Caki2 (cell line): ENCODE data around the gene ARAP1. TPM values are rescaled to one million over a fixed set of nuclear protein-coding genes. Genes with fewer than 3 reads are reported as not detected.

Experiments
- DNase-seq: peaks from one replicate; pipeline ENCODE4 v3.0.0-alpha.2; 2015; ENCODE audit warnings: low read depth
- in situ Hi-C: cut with HindIII; loops from 2 replicates; pipeline ENCODE4 v1.10.0; 2016; ENCODE audit warnings: low sequenced_read_pairs, low pct_unique_long_range_greater_than_20kb, mixed read lengths
- total RNA-seq: library from RNA; depleted of rRNA; stranded (reverse); fragments of >200 nt; shearing (Covaris generic); gene quantifications from 2 replicates; pipeline ENCODE4 v1.2.3, GENCODE V29; 2014; ENCODE audit warnings: low replicate concordance

Gene ARAP1
- total RNA-seq, 1 experiment from 2014 or later, result 45.6 TPM

DNA sequence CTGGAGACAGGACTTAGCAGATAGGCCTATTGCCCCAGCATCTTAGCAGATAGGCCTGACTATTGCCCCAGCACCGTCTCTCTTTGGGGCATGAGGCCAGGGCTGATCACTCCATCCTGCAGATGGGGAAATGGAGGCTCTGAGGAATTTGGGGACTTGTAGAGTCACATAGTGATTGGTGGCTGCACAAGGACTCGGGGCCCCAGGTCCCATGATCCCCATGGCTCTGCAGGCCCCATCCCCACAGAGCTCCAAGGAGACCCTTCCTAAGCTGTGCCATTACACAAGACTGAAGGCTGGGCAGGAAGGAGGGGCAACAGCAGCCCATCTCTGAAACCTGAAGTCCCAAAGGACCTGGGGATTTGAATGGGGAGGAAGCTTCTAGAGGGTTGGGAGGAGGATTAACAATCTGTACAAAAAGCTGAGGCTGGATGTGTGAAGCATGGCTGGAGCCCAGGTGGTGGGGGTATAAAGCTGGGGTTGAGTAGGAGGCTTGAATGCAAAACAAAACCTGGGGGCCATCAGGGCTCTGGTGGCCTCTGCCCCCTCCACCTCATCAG lies 1.6 kb downstream of the ARAP1 start:
- in situ Hi-C loops, result no loop called here
- DNase-seq, result no peak

DNA sequence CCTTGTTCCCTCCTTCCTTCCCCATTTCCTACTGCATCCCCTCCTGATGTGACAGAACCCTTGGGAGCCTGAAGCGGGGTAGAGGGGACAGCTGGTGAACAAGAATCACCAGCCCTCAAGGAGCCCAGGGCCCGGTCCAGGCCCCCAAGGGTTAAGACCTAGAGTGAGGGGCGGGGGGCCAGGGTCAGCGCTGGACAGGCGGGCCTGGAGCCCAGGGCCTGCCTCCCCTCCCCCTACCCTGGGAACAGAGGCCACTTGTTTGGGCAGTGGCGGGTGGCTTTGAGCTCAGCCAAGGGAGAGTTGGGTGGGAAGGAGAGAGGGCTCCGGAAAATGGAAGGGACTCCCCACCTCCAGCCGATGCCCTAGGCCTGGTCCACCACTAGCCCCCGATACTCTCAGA lies 2.1 kb downstream of the ARAP1 start:
- DNase-seq, result no peak
- in situ Hi-C loops, result no loop called here

DNA sequence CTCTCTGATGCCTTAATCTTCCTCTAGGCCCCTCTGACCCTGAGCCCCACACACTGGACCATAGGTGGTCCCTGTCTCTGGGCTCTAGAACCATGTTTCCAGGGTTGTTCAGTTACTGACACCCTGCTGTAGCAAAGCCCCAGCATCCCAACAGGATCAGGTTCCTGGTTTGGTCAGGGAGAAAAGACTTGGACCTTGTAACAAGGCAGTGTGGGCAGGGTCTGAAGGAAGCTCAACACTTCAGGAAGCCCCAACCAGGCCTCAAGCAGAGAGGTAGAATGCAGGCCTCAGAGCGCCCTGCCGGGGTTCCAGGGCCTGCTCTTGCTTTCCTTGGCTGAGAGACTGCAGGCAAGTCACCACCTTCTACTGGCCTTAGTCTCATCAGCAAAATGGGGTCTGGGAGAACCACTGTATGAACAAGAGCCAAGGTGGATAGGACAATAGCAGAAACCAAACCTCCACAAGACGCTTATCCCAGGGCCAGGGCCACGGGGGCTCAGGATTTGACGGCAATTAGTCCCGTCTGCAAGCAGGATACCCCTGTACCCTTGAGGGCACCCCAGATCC lies 4.8 kb downstream of the ARAP1 start:
- in situ Hi-C loops, result no loop called here

DNA sequence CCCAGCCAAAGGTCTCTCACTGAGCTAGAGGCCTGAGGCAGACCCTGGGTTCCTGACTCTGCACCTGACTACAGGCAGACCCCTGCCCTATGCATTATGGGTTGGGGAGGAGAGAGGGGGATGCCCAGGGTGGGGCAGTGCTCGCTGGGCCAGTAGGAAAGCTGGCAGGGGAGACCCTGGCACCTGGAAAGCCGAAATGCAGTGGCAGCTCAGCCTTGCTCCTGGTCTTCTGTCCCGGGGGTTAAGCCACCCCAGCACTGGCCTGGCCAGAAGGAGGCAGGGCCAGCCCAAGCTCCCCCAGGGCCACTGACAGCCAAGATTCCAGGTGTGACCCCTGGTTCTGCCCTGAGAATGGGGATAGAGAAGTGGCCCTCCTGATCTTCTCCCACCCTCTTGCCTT lies 5.4 kb downstream of the ARAP1 start:
- no peak for DNase-seq
- in situ Hi-C loops, result no loop called here

More for the DNA sequence above, 4.8 kb downstream of the ARAP1 start:
- DNase-seq, result no peak

DNA sequence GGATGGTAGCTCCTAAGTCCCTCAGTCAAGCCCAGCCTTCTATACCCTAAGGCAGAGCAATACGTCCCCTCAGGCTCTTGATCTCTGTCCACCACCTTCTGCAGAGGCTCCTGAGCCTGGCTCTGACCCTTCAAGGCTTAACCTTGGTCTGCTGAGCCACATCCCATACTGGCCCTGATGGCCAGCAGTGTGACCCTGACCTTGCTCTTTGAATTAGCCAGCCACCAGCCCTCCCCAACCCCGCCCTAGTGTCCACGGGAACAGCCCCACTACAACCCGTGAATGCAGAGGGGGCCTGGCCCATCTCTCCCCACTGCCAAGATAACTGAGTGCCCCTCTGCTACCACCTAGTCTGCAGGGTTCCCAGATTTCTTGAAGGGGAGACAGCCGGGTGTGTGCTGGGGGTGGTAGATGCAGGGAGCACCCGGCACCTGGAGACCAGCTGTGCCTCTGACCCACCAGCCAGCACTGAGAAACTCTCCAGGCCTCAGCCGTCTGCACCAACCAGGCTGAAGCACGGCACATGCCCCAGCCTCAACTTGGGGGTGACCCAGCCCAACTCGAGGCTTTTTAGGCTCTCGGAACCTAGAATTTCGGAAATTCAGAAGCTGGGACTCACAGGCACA lies 6.2 kb downstream of the ARAP1 start:
- in situ Hi-C loops, result no loop called here

DNA sequence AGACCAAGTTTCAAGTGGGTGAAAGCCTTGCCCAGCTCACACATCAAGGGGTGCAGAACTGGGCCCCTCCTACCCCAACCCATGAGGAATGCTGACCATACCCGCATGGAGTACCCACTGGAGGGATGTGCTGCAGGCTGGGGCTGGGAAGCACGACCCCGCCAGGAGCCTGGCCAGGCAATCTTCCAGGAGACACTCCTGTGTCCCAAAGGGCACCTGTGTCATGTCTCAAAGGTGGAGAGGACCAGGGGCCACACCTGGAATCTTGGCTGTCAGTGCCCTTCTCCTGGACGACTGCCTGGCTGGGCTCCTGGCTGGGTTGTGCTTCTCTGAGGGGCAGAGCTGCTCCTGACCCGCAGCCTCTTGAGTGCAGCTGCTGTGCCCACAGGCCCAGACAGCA lies 6.7 kb downstream of the ARAP1 start:
- DNase-seq, result no peak
- in situ Hi-C loops, result no loop called here

More for the DNA sequence above, 6.2 kb downstream of the ARAP1 start:
- no peak for DNase-seq

DNA sequence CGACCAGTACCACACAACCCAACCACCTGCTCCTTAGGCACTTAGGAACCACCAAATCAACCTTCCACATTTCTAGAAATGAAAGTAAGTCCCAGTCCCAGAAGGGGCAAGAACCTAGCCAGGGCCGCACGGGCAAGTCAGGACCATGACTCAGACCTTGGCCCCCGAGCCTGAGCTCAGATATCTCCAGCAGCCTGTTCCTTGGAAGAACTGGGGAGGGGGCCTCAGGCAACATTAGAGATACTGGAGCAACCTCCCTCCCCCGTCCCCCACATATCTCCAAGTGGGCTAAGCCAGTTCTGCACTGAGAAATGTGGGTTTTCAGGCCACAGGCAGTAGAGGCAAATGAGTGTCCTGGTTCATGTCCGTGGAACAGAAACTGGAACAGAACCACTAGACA lies 7.7 kb downstream of the ARAP1 start:
- in situ Hi-C loops, result no loop called here

DNA sequence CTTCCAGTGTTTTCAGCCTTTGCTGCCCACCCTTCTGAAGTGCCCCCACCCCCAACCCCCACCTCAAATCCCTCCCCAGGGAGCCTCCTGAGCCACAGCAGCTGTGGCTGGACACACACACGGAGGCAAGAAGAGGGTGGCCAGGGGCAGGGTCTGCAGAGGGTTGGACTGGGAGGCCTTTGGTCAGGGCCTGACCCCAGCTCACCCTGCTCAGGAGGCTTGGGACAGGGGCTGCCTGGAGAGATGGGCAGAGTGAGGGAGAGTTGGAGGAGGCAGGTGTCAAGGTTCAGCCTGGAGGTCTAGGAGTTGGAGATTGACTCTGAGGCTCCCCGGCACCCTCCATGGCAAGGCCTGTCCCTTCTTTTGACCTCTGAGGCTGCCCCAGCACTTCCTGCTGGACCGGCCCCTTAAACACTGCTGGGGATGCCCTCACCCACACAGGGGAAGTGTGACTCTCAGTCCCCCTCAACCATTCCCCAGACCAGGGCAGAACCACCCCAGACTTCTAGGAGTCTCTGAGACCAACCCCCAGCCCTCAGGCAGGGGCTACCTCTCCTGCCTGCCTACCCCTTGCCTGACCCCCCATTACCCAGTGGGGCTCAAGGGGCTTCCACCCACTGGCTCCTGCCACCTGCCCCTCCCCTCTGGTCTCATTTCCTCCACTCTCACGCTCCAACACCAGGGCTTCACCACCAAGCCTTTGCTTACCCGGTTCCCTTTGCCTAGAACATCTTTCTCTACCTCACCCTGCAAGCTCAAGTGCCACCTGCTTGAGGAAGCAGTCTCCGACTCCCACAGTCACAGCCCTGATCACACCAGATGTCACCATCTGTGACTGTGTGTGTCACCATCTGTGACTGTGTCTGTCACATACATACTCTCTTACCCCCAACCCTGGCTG lies 8.6 kb downstream of the ARAP1 start:
- in situ Hi-C loops, result no loop called here

More for the DNA sequence above, 7.7 kb downstream of the ARAP1 start:
- no peak for DNase-seq

DNA sequence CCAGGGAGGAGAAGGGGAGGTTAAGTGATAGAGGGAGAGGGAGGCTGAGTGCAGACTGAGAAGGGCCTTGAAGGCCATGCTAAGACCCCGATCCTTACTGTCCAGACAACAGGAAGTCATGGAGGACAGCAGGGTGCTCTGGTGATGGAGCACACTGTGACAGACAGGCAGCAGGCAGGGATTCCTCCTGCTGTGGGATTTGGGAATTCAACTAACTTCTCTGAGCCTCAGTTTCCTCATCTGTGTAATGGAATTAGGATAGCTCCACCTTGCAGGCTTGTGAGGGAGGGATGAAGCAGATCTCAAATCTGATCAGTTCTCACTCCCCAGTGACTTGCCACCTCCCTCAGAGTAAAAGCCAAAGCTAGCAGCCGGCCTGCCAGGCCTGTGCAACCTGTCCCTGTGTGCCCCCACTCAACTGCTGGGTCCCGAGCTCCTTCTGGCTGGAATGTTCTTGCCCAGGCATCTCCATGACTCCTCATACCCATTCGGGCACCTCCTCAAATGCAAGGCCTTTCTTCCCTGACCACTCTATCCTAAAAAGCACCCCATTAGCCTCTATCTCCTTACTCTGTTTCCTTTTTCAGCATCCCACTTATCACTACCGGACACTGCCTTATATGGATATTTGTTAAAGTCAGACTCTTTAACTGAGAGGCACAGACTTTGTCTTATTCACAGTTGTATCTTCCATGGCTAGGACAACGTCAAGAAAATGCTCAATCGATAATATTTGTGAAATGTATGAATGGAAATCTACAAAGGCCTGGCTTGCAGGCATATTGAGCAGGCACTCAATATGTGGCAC lies 9.5 kb downstream of the ARAP1 start:
- in situ Hi-C loops, result no loop called here
- no peak for DNase-seq

More for the DNA sequence above, 8.6 kb downstream of the ARAP1 start:
- DNase-seq, result no peak

DNA sequence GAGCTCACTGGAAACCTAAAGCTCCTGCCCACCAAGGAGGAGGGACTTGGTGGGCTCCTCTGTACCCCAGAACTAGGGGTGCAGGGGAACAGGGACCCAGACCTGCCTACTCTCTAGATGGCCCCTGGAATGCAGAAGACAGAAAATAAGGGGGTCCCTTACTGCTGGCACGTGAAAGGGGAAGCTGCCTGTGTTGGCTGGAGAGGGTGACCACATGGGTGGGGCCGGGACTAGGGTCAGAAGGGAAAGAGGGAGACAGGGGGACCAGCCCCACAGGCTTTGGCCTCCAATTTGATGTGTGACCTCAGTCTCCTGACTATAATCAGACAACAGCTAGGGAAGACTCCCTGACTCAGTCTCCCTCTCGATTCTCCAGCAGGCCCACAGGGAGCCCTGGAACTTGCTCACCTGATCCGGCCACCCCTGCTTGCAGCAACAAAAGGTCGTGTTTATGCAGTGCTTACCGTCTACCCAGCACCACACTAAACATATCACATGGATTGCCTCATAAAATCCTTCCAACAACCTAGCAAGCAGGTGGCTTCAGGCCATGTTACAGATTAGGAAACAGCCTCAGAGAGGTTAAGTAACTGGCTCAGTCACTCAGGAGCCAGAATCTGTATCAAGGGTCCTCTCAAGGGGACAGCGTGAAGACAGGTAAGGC lies 10.2 kb downstream of the ARAP1 start:
- in situ Hi-C loops, result no loop called here
- no peak for DNase-seq

DNA sequence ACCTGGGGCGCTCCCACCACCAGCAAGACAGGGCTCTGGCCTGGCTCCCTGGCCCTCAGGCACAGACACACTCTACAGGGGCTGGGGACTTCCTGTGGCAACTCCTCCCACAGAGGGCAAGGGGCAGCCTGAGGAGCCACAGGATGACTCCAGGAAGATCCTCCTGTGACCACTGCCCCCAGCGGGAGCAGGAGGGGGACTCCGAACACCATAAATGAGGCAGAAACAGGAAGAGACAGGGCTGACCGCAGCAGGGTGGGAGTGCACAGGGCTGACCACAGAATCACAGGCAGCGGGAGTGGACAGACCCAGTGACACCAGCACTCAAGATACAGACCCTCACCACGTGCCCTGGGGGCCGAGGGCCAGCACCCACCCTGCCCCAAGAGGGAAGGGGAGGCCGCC lies 10.8 kb downstream of the ARAP1 start:
- DNase-seq, result no peak

DNA sequence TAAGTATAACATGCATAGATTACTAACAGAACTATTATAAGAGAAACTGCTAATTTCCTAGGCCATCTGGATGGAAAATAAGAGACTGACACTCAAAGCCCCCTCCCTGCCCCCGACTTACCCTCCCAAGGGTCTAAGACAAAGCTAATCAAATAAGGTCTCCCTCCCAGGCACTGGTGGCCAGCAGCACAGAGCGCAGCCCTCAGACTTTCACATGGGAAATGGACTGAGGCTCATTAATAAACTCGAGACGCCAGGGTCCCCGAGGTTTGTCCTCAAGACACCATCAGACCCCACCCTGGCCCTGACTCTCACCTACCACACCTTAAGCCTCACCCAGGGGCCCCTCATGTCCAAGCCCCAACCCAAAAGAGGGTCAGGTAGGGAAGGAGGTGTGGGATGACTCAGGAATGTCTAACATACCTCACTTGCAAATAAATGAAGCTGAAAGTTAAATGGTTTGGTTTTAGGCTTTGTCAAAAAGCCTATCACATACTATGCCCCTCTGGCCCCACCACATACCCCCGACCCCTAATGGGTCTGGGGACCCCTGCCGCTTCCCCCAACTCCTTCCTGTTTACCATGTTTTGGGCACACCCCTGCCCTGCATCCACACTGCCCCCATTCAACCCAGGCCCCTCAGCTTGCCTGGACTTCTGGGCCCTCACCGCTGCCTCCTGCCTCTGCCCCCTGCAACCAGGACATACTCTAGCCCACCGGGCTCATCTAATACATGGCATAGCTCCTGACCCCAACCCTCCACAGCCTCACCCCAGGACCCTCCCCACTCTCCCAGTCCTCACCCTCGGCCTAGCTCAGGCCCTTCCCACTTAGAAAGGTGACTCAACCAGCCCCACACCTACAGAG lies 11.4 kb downstream of the ARAP1 start:
- no peak for DNase-seq
- in situ Hi-C loops, result no loop called here

More for the DNA sequence above, 10.8 kb downstream of the ARAP1 start:
- in situ Hi-C loops, result no loop called here

DNA sequence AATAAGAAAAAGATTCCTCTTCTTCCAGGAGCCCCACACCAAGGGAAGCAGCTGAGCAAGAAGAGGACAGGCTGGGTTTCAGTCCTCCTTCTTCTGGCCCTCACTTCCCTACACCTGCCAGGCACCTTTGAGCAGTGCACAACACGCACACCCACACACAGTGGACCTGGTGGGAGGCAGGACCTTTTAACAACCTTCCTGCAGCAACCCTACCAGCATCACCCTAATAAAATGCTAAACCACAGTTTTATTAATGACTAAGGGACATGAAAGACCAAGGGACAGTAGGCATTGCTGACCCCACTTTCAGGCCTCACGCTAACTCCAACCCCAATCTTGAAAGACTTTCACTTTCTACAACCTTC lies 12.2 kb downstream of the ARAP1 start:
- in situ Hi-C loops, result no loop called here
- no peak for DNase-seq

DNA sequence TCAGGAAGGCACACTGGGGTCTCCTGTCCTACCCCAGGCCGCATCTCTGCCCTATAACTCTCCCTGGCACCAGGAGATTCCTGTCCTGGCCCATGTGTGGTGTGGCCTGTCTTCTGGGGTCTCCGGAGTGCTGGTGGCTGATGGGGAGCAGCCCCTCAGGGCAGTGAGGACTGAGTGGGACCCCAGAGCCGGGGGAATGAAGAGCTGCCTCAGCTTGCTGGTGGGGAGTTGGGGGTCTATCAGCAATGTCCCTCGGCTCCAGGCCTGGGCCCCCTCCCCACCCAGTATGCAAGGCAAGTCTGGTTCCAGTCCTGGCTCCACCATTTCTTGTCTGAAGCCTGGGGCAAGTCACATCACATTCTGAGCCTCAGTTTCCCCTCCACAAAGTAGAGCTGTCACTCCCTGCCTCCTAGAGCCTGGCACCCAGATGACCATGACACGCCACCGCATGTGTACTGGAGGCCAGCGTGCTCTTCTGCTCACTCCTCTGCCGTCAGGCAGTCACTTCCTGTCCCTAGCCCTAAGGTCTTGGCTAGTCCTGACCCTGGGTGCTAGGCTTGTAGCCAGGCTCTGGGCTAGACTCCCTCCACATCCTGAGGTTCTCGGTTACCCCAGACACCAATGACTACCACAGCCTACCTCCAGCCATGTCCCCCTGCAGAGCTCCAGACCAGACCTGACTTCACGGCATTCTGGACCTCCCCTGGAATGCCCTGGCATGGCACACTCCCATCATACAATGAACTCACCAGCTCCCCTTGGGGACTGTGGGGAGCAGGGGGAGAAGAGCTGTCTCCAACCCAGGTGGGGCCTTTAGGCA lies 12.8 kb downstream of the ARAP1 start:
- no peak for DNase-seq
- in situ Hi-C loops, result no loop called here

DNA sequence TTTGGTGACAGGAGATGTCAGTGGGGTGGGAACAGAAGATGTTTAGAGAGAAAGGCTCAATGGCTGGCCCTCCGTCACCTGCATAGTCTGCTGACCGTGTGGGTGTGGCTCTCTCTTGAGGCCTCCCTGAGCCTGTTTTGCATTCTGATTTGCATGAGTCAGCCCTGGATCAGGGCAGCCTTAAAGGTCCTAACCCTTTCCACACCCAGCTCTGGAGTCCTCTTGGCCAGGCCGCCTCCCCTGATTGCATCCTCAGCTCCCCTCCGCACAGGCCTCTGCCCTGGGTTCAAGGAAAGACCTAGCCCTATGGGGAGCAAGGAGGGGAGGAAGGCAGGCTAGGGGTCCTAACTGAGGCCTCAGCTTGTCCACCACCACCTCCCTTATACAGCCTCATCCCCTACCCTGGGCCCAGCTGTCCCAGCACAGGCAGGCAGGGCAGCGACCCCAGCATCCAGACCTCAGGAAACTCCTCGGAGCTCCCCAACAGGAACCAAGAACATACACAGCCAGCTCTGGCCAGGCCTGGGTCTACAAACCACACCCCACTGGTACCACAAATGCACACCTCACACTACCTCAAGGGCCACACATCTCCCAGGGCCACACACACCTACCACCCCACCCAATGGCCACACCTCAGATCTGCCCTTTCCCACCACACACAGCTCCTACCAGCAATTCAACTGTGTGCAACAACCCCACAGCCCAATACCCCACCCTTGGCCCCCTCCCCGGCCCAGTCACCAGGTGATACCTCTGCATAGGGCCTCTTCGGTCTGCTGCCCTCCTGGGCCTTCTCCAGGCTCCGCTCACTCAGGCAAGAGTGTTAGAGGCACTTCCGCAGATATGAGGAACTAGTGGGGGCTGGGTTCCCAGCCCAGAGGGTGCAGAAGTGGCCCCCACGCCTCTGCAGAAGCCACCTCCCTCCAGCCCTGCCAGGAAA lies 13.7 kb downstream of the ARAP1 start:
- in situ Hi-C loops, result no loop called here
- DNase-seq, result no peak
